GM19467 (cell line): ENCODE data around the gene RAB11FIP4.

Experiments
- ATAC-seq: cut with Tn5 transposase; IDR thresholded peaks from one replicate; pipeline ENCODE4 v1.9.1; 2021; ENCODE audit warnings: mild to moderate bottlenecking, moderate library complexity; ENCODE audit not compliant: unreplicated experiment

The RAB11FIP4 gene

GRCh38 chr17:31582151-31582907 lies 190.9 kb downstream of the RAB11FIP4 start:
- no peak for ATAC-seq

DNA sequence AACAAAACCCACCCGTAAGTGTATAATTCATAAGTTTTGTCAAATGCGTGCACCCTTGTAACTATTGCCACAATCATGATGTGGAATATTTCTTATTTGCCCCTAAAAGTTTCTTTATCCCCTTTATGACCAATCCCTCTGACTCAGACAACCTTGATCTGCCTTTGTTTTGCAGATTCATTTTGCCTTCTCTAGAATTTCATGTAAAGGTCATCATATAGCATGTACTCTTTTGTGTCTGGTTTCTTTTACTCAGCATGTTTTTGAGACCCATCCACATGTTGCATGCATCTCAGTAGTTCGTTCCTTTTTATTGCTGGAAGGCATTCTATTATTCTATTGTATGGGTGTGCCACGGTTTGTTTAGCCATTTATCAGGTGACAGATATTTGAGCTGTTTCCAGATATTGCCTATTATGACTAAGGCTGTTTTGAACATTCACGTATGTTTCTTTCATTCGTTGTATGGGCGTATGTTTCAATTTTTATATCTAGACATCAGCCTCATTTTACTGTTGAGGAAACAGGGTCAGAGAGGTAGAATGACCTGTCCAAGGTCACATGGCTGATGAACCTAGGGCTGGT lies 192.4 kb downstream of the RAB11FIP4 start:
- no peak for ATAC-seq

DNA sequence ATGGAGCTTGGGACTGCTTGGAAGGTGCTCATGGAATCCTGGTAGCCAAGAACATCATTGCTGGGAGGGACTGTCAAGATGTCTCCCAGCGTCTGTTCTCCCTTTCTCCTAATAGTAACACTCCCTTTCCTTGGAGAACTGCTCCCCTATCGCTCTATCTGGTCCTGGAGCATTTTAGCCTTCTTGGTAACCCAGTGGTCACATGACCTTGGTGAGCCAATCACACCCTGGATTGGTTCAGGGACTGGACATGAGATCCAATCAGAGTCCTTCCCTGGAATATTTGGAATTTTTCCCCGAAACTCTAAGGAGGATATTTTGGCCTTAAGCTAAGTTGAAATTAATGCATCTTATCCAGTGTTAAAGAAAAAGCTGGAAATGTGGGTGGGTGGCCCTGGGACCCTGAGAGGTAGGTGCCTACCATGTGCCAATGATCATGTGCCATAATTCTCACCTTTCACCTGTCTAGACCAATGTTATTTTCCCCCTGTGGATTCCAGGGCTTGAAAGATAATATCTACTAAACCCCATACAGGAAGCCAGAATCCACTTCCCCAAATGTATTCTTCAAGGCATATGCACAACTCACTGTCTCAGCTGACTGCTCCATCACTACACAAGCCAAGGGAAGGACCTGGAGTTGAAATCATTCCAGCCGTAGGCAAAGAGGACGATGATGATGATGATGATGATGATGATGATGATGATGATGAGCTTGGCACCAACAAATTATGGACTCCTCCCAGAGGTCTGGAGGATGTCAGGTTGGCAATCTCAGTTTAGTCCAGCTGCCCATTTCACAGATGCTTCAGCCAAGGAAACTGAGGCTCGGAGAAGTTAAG lies 193.2 kb downstream of the RAB11FIP4 start:
- no peak for ATAC-seq

DNA sequence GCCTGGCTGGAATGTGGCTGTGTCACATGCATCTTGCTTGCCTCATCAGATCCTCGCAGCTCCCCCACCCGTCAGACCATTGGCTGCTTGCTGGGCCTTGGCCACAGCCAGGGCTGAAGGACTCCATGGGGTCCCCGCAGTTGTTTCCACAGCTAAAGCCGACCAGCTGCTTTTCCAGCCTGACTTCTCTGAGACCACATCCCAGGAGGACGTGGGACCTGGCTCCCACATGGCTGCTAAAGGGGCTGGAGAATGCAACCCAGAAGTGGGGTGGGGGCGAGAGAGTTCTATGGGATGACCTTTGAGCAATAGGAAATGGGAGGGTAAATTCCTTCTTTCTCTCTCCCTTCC lies 193.8 kb downstream of the RAB11FIP4 start:
- ATAC-seq, result no peak

GRCh38 chr17:31586946-31587345 lies 195.5 kb downstream of the RAB11FIP4 start:
- no peak for ATAC-seq

GRCh38 chr17:31587462-31587861 lies 196.0 kb downstream of the RAB11FIP4 start:
- ATAC-seq, result no peak
